A549 (cell line): ENCODE measurements around the gene PACS1. TPM values are rescaled to one million over a fixed set of nuclear protein-coding genes. Genes with fewer than 3 reads are reported as not detected.

Experiments
- ATAC-seq, 2 experiments: fragments of 200-7000 bp in 1 of 2; fragments of >200 bp in 1 of 2; cut with Nextera tagmentation in 1 of 2; cut with Tn5 transposase in 1 of 2; 3 replicates each; pipeline versions ENCODE4 v1.8.0 to v1.9.1; 2018 to 2020; ENCODE audit warnings: mild to moderate bottlenecking in 1 of 2, moderate library complexity in 1 of 2
- CTCF ChIA-PET: fragments of 300-600 bp; sonication (Branson Sonifier 250); formaldehyde crosslinking; extraction: SDS; loops from one replicate; lab custom pipeline; 2021; ENCODE audit warnings: antibody characterized with exemption, inconsistent platforms; lab: Yijun Ruan, JAX
- POLR2A ChIA-PET: fragments of 350-600 bp; formaldehyde crosslinking; extraction: SDS; loops from one replicate; lab custom pipeline; 2021; ENCODE audit warnings: antibody characterized with exemption, inconsistent platforms; lab: Yijun Ruan, JAX
- DNase-seq, 2 experiments: peaks; one replicate each; pipeline versions ENCODE4 v3.0.0 to v3.0.0-alpha.2; 2011 to 2016; ENCODE audit warnings: low read depth in 1 of 2, low spot score in 1 of 2
- FAIRE-seq: peaks from 2 replicates; lab custom pipeline; 2011; peaks lifted over from hg19 to GRCh38; lab: Jason Lieb, UNC
- H3K27ac ChIP-seq, 2 experiments: fragments of >200 bp; sonication (Bioruptor Twin); formaldehyde crosslinking; 3 replicates each; pipeline ENCODE4 v1.5.1; 2016 to 2017
- H3K4me1 ChIP-seq: fragments of >200 bp; sonication (Bioruptor Twin); formaldehyde crosslinking; 3 replicates; pipeline ENCODE4 v1.6.1; 2016
- H3K4me2 ChIP-seq: fragments of >200 bp; sonication (Bioruptor Twin); formaldehyde crosslinking; 3 replicates; pipeline ENCODE4 v1.6.1; 2016
- H3K4me3 ChIP-seq: fragments of >200 bp; sonication (Bioruptor Twin); formaldehyde crosslinking; 3 replicates; pipeline ENCODE4 v1.5.1; 2016
- H3K9me3 ChIP-seq: fragments of >200 bp; sonication (Bioruptor Twin); formaldehyde crosslinking; 3 replicates; pipeline ENCODE4 v1.6.1; 2016
- BCL3 ChIP-seq: fragments of >200 bp; sonication (Bioruptor Twin); formaldehyde crosslinking; IDR thresholded peaks from 3 replicates; pipeline ENCODE4 v1.6.1; 2016
- EP300 ChIP-seq, 2 experiments: fragments of >200 bp; sonication (Bioruptor Twin); formaldehyde crosslinking; IDR thresholded peaks; 2 replicates in 1 of 2; 3 replicates in 1 of 2; pipeline ENCODE4 v1.6.1; 2016 to 2017
- ESRRA ChIP-seq: fragments of 150-350 bp; IDR thresholded peaks from 2 replicates; pipeline ENCODE4 v1.6.1; 2014; ENCODE audit warnings: mild to moderate bottlenecking, low read length, borderline replicate concordance
- MAX ChIP-seq: IDR thresholded peaks from 2 replicates; pipeline ENCODE4 v1.6.1; 2012
- MAZ ChIP-seq: fragments of 150-350 bp; IDR thresholded peaks from 2 replicates; pipeline ENCODE4 v1.6.1; 2014; ENCODE audit warnings: antibody characterized with exemption, low read depth, low read length, borderline replicate concordance
- NPAS2 ChIP-seq: fragments of 250-450 bp; sonication (Bioruptor Pico); IDR thresholded peaks from 2 replicates; pipeline ENCODE4 v1.8.0; 2022; ENCODE audit warnings: mild to moderate bottlenecking, moderate library complexity, borderline replicate concordance
- NR3C1 ChIP-seq: fragments of >200 bp; sonication (Bioruptor Twin); formaldehyde crosslinking; IDR thresholded peaks from 3 replicates; pipeline ENCODE4 v1.6.1; 2017
- PBX3 ChIP-seq: IDR thresholded peaks from 2 replicates; pipeline ENCODE4 v1.6.1; 2012
- POLR2A ChIP-seq: IDR thresholded peaks from 2 replicates; pipeline ENCODE4 v1.6.1; 2012; ENCODE audit warnings: mild to moderate bottlenecking, low read length
- RAD21 ChIP-seq, 2 experiments: fragments of >200 bp in 1 of 2; sonication (Bioruptor Twin) in 1 of 2; formaldehyde crosslinking in 1 of 2; IDR thresholded peaks in 1 of 2; conservative IDR thresholded peaks in 1 of 2; 2 replicates in 1 of 2; 3 replicates in 1 of 2; pipeline ENCODE4 v1.6.1; 2012 to 2018; ENCODE audit warnings: inconsistent platforms in 1 of 2
- REST ChIP-seq: fragments of 200-600 bp; sonication (generic); IDR thresholded peaks from 2 replicates; pipeline ENCODE4 v1.6.1; 2016; ENCODE audit warnings: antibody characterized with exemption, mild to moderate bottlenecking, moderate library complexity
- RFX5 ChIP-seq: fragments of 450-650 bp; IDR thresholded peaks from 2 replicates; pipeline ENCODE4 v1.7.1; 2014; ENCODE audit warnings: antibody characterized with exemption, mild to moderate bottlenecking, moderate library complexity
- SMC3 ChIP-seq: fragments of >200 bp; sonication (Bioruptor Twin); formaldehyde crosslinking; IDR thresholded peaks from 3 replicates; pipeline ENCODE4 v1.6.1; 2018; ENCODE audit warnings: inconsistent platforms
- SREBF2 ChIP-seq: fragments of 450-650 bp; IDR thresholded peaks from 2 replicates; pipeline ENCODE4 v1.6.1; 2014; ENCODE audit warnings: mild to moderate bottlenecking, moderate library complexity
- USF2 ChIP-seq: fragments of 450-650 bp; IDR thresholded peaks from 2 replicates; pipeline ENCODE4 v1.6.1; 2014; ENCODE audit warnings: antibody characterized with exemption
- ZC3H11A ChIP-seq: fragments of 450-650 bp; IDR thresholded peaks from 2 replicates; pipeline ENCODE4 v1.6.1; 2014; ENCODE audit warnings: antibody characterized with exemption, mild to moderate bottlenecking
- WGBS: methylation state at CpG from one replicate; pipeline ENCODE4 v1.1.6; 2017; ENCODE audit errors: missing lambda C conversion rate; 5-methylcytosine and 5-hydroxymethylcytosine counted together
- polyA plus RNA-seq, 4 experiments: library from polyadenylated mRNA; depleted of rRNA in 3 of 4; stranded (reverse); fragments of >200 nt; fragmentation: RNase III in 1 of 4; extraction: RNeasy Plus Mini Kit Qiagen cat#74134 plus additional on column Dnase treatment in 1 of 4; gene quantifications; 2 replicates in 3 of 4; 3 replicates in 1 of 4; pipeline ENCODE4 v1.2.3, GENCODE V29; 2011 to 2017

PACS1 gene
- polyA plus RNA-seq, 2 of the 4 experiments (the other 2 are of a cell fraction) = 48.2 to 59.1 TPM

GRCh38 chr11:66238786-66239413, 168.8 kb downstream of the PACS1 start:
- TF ChIP-seq RAD21 (conservative IDR thresholded peaks at IDR 0.05 in 1 of 2, IDR thresholded peaks at IDR 0.05 in 1 of 2) (no peak), PBX3 (no peak), POLR2A (no peak), NR3C1 (no peak), BCL3 (no peak), MAX (no peak), MAZ (no peak), ESRRA (no peak), EP300 (IDR thresholded peaks at IDR 0.05) (no peak), REST (no peak), SREBF2 (no peak), USF2 (no peak), SMC3 (no peak), NPAS2 (CRISPR knock-in tag) (no peak), RFX5 (no peak)
- TF ChIP-seq, all 56 proteins: peak for 0
- DNase-seq = no peak
- no peaks in the 10 kb centered on the region for H3K9me3 ChIP-seq
- ChIA-PET POLR2A (no interaction called here), CTCF (interaction anchor here (1.2 to 1.5 kb wide), 3 partner anchors 14 to 21 kb away, joined by 3 to 6 read pairs (median 4); no protein-coding TSS in a partner anchor)
- no peaks in the 10 kb centered on the region for H3K4me1 ChIP-seq
- no peak for ATAC-seq
- H3K4me3 ChIP-seq = no peak overlapping the region
- FAIRE-seq = no peak
- 93% methylated on average over 17 of the region's 17 CpGs for WGBS
- no peak overlapping the region for H3K27ac ChIP-seq
- H3K4me2 ChIP-seq = no peak overlapping the region

- ChIA-PET CTCF (interaction anchor here (1.2 to 1.5 kb wide), 2 partner anchors 17 to 21 kb away, joined by 3 to 6 read pairs; no protein-coding TSS in a partner anchor), POLR2A (no interaction called here)
- Histone ChIP-seq H3K4me2 (no peak overlapping the region), H3K4me3 (no peak overlapping the region), H3K4me1 (no peaks in the 10 kb centered on the region), H3K9me3 (no peaks in the 10 kb centered on the region), H3K27ac (no peak overlapping the region)
- no peak for TF ChIP-seq ZC3H11A
- no peak for DNase-seq
- no peak for FAIRE-seq
- no peak for ATAC-seq
- WGBS = 69% methylated on average over 3 of the region's 3 CpGs
These were observed 169.4 kb downstream of the PACS1 start for GRCh38 chr11:66239511-66239910.
